HG02588 (cell line): ENCODE measurements around the gene RAC3.

ENCODE experiments used
- ATAC-seq: cut with Tn5 transposase; IDR thresholded peaks from one replicate; pipeline ENCODE4 v1.9.1; 2021; ENCODE audit warnings: mild to moderate bottlenecking, moderate library complexity; ENCODE audit not compliant: unreplicated experiment

The RAC3 gene

DNA sequence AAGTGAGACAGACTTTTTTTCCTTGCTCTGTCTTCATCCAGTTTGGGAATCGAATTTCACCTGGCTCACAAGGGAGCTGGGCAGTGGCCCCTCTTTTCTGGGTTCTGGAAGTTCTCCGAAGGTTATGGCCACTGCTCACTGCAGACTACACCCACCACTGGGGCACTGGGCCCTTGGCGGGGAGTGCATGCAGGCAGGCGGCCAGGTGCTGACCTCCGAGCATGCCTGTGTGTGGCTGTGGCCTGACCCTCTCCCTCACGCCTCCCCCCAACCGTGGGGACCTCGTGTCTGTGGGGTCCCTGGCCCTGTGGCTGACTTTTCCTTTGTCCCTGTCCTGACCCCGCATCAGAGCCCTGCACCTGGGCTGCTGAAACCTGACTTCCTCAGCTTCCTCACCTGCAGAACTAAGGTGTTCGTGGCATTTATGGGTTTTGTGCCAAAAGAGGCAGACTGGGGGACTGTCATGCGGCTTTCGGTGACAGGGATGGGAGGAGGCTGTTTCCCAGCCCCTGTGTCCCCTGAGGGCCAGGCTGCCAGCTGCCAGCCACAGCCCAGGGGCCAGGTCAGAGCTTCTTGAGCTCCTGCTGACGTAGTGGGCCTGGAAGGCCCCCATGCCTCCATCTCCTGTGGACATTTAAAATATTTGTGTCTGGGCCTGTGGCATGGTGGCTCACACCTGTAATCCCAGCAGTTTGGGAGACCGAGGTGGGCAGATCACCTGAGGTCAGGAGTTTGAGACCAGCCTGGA is 32.6 kb upstream of the RAC3 start:
- ATAC-seq: no peak

DNA sequence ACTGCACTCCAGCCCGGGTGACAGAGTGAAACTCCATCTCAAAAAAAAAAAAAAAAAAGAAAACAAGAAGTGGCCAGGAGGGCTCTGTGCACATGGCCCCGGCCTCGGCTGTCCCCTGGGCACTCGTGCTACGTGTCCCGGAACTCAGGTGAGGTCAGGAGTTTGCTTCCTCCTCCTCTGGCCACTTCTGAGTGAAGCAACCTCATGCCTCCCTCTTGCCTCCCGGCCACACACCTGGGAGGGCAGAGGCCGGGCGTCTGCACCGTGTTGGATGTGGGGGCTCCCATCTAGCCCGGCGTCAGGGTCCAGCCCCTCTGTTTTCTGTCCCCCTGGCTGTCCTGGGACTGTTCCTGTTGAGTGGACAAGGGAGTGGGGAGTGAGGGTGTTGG is 31.9 kb upstream of the RAC3 start:
- ATAC-seq: no peak

DNA sequence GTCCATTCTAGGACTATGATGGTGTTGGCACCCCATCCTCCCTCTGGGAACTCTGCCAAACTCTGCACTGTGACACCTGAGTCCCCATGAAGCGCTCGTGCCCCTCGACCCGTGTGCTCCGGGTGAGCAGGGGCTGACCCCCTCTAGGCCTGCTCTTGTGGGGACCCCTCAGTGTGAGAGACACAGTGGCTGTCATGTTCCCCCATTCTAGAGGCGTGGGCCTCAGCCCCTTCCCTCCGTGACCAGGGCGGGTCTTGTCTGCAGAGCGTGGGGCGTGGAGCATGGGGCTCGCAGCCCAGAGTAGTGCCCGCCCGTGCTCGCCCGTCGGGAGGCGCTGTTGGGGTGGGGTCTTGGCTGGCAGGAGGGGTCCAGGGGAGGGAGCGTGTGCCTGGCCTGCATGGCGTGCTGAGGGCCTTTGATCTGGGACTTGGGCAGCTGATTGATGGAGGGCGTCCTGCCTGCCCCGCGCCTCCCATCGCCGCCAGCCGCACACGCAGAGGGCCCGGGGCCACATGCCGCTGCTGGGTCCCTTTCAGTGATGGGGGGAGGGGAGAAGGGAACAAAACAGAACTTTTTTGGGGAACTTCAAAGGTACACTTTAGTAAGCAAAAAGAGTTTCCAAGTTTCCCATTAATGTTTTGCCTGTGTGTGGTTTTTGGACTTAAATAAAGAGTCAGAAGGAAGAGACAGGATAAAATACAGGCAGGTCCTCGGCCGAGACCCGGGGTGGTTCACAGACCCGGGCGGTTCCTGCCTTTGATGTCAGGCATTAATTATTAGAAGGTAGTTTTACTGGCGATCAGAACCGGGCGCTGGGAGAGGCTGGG is 31.3 kb upstream of the RAC3 start:
- ATAC-seq: no peak

DNA sequence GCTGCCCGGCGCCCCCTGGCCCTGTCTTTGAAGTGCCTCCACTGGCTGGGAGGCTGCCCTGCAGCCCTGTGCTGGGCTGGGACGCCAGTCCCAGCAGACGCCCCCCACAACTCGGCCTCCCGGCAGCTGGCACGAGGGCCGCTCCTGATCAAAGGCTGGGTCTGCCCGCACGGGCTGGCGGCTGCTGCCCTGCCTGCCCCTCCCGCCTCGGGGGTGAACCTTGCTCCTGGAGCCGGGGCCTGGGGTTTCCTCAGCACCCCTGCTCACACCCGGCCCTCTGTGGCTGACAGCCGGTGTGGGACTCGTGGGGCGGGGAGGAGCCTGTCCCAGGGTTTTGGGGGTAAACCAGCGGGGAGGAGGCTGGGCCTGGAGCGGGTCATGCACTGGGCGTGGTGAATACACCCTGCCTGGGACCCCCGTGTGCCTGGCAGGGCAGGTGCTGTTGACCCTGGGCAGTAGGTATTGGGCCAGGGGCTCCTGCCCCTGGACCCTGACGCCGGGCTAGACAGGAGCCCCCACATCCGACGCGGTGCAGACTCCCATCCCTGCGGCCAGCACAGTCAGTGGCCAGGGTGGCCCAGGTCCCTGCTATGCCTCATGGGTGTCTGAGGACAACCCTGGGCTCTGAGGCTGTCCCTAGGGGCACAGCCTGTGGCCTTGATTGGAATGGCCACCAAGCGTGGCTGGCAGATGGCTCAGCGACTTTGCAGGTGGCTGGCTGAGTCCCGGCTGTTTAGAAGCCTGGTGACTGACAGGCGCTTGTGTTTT is 30.5 kb upstream of the RAC3 start:
- ATAC-seq: no peak

DNA sequence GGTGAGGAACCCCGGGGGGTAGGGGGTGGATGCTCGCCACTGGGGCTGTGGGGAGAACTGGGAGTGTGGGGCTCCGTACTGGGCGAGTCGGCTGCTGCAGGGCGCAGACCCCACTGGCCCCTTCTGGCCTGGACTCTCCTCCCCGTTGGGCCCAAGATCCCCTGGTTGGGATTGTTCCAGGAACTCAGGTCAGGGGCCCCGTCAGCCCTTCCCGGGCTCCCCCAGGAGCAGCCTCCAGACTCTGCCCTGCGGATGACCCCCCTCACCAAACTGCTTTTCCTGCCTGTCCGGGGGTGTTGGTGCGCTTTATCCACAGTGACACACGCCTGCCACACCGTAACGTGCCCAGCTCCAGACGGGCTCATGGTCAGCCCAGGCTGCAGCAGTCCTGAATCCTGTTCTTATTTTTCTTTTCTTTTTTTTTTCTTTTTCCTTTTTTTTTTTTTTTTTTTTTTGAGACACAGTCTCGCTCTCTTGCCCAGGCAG is 29.9 kb upstream of the RAC3 start:
- no peak for ATAC-seq

DNA sequence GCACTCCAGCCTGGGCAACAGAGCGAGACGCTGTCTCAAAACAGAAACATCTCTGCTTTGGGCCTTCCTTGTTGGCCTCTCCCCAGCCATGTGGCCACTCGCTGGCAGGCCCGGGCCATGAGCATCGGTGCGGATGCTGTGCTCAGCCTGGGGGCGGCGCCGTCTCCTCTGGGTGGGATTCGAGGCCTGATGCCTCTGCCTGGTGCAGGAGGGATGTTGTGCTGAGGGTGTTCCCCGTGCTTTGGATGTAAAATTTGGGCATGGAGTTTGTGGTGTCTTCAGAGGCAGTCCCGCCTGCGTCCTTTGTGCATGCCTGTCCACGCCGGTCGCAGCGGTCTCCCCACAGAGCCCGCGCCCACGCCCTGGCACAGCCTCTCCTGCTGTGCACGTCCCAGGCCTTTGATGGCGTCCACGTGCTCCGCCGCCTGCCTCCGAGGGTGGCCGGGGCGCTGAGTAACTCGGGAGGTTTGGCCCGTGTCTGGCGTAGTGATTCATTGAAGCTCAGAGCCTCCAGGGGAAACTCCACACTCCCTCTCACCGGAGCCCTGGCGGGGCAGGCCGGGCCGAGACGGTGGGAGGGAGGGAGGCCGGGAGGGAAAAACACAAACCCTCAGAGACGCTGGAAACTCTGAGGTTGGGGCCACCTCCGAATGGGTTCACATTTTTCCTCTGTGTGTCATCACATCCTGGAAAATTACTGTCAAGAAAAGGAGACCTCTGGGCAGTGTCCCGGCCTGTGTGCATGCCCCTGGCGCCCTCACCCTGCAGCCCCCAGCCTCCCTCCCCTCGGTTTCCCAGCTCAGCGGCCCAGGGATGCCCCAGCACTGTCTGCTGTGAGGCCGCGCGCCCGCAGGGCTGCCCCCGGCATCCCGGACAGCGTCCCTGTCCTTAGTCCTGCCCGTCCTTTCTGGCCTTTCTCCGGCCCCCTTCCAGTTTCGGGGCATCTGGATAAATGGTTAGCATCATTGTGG is 27.8 kb upstream of the RAC3 start:
- no peak for ATAC-seq

DNA sequence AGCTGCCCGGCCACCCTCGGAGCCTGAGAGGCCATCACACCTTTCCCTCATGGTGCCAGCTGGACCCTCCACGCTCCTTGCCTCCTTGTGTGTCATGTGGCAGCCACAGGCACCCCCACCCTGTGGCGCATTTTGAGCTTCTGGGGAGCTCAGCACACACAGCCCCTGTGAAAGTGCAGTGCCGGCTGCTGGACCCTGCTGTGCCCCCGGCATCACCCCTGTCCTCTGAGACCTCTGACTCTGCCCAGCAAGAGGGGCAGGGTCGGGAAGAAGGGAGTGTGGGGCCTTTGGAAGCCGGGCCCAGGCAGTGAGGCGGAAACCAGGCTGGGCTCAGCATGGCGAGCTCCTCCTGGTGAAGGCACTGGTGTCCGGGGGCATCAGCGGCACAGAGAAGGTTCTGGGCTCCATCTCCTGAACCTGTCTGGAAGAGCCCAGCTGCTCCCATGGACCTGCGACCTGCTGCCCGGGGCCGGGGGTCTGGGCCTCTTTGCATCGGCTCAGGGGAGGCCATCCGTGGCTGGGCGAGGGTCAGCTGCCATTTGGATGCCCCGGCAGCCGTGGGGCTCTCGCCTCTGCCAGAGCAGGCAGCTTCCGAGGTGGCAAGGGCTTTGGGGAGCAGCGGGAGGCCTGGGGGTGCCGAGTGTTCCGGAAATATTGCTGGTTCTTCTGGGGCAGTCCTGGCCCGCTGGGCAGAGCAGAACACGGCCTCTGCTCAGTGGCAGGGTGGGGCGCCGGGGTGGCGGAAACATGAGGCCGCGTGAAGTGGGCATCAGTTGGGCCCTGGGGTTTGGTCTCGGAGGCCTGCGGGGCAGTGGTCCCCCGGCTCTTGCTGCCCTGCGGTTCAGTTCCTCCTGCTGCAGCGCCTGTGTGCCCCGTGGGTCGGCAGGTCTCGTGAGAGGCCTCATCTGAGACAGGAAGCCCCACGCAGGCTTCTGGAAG is 26.7 kb upstream of the RAC3 start:
- ATAC-seq: no peak

DNA sequence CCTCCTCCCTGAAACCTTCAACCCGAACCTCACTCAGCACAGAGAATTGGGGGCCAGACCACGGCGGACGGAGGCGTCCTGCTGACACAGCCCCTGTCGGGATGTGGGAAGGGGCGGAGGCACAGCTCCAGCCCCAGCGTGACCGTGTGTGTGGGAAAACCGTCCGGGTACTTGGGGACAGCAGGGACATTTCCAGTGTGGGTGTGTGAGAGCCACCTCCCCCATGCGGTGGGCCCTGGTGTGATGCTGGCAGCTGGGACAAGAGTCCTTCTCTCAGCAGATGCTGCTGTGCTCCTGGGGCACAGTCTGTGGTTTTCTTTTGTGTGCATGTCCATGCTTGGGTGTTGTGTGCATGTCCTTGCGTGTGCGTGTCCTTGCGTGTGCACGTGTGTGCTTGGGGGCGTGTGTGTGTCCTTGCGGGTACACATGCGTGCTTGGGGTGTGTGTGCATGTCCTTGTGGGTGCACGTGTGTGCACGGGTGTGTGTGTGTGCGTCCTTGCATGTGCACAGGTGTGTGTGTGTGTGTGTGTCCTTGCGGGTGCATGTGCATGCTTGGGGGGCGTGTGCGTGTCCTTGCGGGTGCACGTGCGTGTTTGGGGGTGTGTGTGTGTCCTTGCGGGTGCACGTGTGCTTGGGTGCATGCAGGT is 25.7 kb upstream of the RAC3 start:
- ATAC-seq: no peak

DNA sequence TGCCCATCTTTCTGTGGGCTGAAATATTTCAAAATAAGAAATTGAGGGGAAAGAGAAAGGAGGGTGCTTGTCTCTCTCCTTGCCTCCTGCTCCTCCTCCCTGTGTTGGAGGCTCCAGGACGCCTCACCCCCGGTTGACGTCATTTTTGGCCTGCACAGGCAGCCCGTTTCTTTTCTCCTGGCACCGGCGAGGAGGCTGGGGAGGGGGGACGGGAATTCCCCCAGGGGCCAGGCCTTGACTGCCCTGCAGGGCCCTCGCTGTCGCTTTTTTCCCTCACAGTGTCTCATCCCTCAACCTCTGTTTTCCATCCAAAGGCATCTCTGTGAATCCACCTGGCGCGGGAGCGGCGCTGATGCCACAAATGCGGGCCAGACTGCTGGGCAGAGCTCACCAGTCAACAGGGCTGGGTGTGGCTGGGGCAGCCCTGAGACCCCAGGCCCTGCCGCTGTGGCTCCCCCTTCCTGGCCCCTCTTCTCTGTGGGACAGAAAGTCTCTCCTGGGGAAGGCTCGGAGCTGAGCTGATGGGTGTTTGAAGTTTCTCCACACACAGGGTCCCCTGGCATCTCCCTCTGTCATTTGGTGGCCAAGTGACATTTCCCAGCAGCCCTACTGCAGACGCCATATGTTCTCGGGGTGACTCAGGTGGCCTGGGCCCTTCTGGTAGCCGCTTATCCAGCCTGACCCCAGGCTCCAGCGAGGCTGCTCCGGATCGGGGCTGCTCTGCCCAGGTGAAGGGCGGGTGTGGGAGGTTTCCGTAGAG is 24.8 kb upstream of the RAC3 start:
- no peak for ATAC-seq

DNA sequence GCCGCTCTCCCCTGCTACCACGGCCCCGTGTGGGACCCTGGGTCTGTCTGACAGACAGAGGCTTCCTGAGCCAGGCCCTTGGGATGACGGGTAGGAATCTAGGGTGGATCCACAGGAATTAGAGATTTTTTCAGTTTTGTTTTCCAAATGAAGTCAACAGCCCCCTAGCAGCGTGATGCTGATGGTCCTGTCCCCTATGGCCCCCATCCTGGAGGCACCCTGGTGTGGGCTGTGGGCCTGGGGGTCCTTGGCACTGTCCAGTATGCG is 24.3 kb upstream of the RAC3 start:
- no peak for ATAC-seq

DNA sequence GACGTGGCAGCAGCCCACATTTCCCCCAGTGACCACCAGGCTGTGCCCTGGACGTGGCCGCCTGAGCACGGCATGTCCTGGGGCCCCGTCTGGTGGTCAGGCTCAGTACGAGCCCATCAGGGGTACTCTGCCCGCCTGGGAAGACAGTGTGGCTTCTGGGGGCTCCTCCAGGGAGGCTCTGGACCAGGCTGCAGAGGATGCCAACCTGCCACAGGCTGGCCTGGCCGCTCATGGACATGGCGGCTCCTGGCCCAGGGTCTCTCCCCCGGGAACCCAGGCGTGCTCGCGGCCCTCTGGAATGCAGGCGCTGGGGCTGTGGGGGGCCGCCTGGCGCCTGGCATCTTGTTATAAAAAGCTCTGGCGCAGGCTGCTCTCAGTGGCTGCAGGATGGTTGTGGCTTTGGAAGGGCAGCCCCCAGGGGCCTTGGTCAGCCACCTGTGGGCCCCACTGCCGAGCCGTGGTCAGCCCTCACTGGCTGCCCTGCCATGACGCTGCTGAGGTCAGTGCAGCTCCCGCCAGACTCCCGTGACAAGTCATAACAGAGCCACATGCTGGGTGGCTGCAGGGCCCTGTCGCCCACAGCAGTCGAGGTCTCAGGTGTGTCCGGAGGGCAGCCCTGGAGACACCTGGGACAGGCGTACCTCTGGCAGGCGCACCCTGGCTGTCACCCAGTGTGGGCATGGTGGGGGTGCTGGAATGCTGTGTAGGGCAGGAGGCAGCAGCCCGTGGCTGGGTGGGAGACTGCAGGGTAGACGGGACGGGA is 23.8 kb upstream of the RAC3 start:
- no peak for ATAC-seq

DNA sequence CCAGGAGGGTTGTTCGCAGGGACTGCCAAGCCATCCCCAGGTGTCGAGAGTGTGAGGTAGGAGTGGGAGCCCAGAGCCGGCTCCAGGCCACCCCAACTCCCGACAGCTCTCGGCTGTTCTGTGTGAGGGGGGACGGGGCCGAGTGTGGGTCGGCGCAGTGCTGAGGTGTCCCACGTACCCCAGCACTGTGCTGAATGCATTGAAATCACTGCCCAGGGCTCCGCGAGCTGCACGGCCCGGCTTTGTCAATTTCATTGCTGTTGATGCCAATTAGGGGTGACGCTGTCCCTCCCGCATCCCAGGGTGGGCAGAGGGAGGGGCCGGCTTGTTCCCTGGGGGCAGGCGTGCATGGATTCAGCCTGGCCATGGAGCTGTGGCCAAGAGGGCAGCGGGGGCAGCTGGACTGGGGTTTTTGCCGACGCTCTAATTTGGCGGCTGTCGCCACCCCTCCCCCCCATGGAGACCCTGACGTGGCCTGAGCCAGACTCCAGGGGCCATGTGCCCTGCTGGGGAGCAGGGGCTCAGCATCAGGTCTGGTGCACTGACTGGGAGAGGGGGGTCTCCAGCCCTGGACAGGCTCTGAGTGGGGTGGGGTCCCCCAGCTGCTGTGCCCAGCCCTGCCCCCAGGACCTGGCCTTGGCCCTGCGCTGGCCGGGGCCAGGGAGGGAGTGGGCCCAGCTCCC is 23.1 kb upstream of the RAC3 start:
- no peak for ATAC-seq

DNA sequence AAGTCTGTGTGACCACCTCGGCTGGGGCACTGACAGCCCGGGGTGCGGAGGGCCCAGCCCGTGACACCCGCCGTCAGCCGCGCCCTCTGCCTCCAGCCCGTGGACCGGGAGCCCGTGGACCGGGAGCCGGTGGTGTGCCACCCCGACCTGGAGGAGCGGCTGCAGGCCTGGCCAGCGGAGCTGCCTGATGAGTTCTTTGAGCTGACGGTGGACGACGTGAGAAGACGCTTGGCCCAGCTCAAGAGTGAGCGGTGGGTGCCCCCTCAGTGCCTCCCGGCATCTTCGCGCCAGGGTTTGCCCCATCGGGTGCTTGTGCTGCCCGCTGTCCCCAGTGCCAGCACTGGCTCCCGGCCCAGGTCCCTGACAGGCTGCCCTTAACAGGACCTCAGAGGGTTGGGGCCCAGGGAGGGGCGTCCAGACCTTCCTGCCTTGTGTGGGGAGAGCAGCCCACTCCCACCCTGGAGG is 22.5 kb upstream of the RAC3 start:
- ATAC-seq: no peak

DNA sequence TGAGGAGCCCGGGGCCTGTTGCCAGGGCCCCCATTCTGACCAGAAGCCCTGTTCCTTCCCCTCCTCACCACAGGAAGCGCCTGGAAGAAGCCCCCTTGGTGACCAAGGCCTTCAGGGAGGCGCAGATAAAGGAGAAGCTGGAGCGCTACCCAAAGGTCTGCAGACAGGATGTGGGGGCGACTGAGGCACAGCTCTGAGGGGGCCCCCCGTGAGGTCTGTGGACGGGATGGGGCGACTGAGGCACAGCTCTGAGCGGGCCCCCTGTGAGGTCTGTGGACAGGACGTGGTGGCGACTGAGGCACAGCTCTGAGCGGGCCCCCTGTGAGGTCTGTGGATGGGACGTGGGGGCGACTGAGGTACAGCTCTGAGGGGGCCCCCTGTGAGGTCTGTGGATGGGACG is 22.1 kb upstream of the RAC3 start:
- no peak for ATAC-seq

DNA sequence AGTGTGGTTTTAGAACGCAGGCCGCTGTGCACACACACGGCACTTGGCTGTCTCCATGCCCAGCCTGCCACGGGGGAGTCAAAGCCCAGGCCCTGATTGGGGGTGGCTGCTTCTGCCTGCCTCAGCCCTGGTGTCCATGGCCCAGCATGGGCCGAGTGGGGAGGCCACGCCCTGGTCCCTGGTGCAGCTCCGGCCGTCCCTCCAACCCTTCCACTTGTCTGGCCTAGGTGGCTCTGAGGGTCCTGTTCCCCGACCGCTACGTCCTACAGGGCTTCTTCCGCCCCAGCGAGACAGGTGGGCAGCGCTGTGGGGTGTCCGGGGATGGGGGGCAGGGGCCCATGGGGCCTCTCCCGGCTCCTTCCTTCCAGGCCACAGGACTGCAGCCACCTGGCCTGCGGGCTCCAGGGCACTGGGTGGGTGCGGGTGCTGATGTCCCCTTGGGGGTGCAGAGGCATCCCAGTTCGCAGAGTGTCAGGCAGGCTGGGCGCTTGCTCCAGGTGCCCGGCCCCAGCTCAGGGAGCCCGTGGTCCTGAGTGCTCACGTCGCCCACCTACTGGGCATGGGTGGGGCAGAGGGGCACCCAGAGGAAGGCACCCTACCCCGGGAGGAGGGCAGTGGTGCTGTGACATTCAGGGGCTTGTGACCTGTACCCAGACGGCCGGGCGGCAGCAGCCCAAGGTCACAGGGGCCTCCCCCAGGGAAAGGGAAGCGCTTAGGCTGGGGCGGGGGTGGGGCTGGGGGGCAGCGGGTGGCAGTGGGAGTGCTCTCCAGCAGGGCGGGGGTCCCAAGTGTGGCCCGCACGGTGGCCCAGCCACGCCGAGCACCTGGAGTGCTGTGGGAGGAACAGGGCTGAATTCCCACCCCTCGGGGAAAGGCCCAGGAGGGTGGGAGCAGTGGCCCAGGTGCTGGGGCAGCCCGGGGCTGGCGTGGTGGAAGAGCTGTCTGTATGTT is 20.6 kb upstream of the RAC3 start:
- ATAC-seq: no peak
